Keratinocyte (primary cell): ENCODE results near the gene CHID1. TPM values are rescaled to one million over a fixed set of nuclear protein-coding genes. Genes with fewer than 3 reads are reported as not detected.

Experiments used
- DNase-seq: peaks from one replicate; pipeline ENCODE4 v3.0.0-alpha.2; 2011; ENCODE audit warnings: low read depth, missing footprints, low spot score
- FAIRE-seq: peaks from 2 replicates; lab custom pipeline; 2011; peaks lifted over from hg19 to GRCh38; lab: Jason Lieb, UNC
- H2AFZ ChIP-seq: 2 replicates; pipeline ENCODE4 v1.6.0; 2012; ENCODE audit warnings: low read length, control low read depth, inconsistent platforms; ENCODE audit not compliant: control insufficient read depth
- H3K27ac ChIP-seq: 2 replicates; pipeline ENCODE4 v1.5.1; 2011; ENCODE audit warnings: low read length; ENCODE audit not compliant: control insufficient read depth, insufficient read depth
- H3K27me3 ChIP-seq: 3 replicates; pipeline ENCODE4 v1.6.0; 2011; ENCODE audit warnings: low read length; ENCODE audit not compliant: control insufficient read depth, insufficient read depth; ENCODE audit errors: extremely low read depth
- H3K36me3 ChIP-seq, 2 experiments: 2 replicates in 1 of 2; 3 replicates in 1 of 2; pipeline ENCODE4 v1.5.1; 2011; ENCODE audit warnings: low read length in 2 of 2, mild to moderate bottlenecking in 1 of 2; ENCODE audit not compliant: control insufficient read depth in 2 of 2, insufficient read depth in 2 of 2; ENCODE audit errors: extremely low read depth in 1 of 2
- H3K4me1 ChIP-seq: 3 replicates; pipeline ENCODE4 v1.5.1; 2011; ENCODE audit warnings: low read length; ENCODE audit not compliant: control insufficient read depth, insufficient read depth; ENCODE audit errors: extremely low read depth
- H3K4me2 ChIP-seq: 3 replicates; pipeline ENCODE4 v1.6.0; 2011; ENCODE audit warnings: low read depth, low read length; ENCODE audit not compliant: control insufficient read depth, insufficient read depth; ENCODE audit errors: extremely low read depth
- H3K4me3 ChIP-seq, 3 experiments: fragments of 200-600 bp in 1 of 3; sonication (generic) in 1 of 3; 2 replicates in 2 of 3; 3 replicates in 1 of 3; pipeline ENCODE4 v1.5.1; 2011 to 2016; ENCODE audit warnings: low read length in 3 of 3, mild to moderate bottlenecking in 3 of 3, control low read depth in 2 of 3, inconsistent platforms in 1 of 3, low read depth in 1 of 3, mixed read lengths in 1 of 3, mixed run types in 1 of 3, moderate library complexity in 1 of 3; ENCODE audit not compliant: control insufficient read depth in 2 of 3, insufficient read depth in 2 of 3; ENCODE audit errors: extremely low read depth in 1 of 3
- H3K79me2 ChIP-seq: 2 replicates; pipeline ENCODE4 v1.6.0; 2012; ENCODE audit warnings: low read length; ENCODE audit not compliant: control insufficient read depth, insufficient read depth
- H3K9ac ChIP-seq: 3 replicates; pipeline ENCODE4 v1.6.0; 2011; ENCODE audit warnings: low read length; ENCODE audit not compliant: control insufficient read depth, insufficient read depth; ENCODE audit errors: extremely low read depth
- H3K9me1 ChIP-seq: 3 replicates; pipeline ENCODE4 v1.6.0; 2011; ENCODE audit warnings: low read length; ENCODE audit not compliant: control insufficient read depth, insufficient read depth; ENCODE audit errors: extremely low read depth
- H3K9me3 ChIP-seq: 2 replicates; pipeline ENCODE4 v1.5.1; 2012; ENCODE audit warnings: low read depth, low read length; ENCODE audit not compliant: control insufficient read depth
- H4K20me1 ChIP-seq: 3 replicates; pipeline ENCODE4 v1.6.0; 2011; ENCODE audit warnings: low read length; ENCODE audit not compliant: control insufficient read depth, insufficient read depth; ENCODE audit errors: extremely low read depth
- EZH2 ChIP-seq: IDR thresholded peaks from one replicate; pipeline ENCODE4 v1.6.1; 2012; ENCODE audit warnings: inconsistent platforms, mild to moderate bottlenecking, low read length, moderate library complexity
- dilution Hi-C: fragments of 300-500 bp; cut with MboI; formaldehyde crosslinking; loops from one replicate; pipeline ENCODE4 v1.7.0; 2020; ENCODE audit warnings: low sequenced_read_pairs; ENCODE audit not compliant: extremely low pct_ligation_motif_present
- polyA minus RNA-seq, 3 experiments: library from RNA; depleted of rRNA, polyadenylated mRNA; stranded (reverse); fragments of >200 nt; gene quantifications; 1 replicate in 1 of 3; 2 replicates in 1 of 3; 3 replicates in 1 of 3; pipeline ENCODE4 v1.2.3, GENCODE V29; 2011
- polyA plus RNA-seq, 5 experiments: library from polyadenylated mRNA; depleted of rRNA in 3 of 5; stranded (reverse) in 3 of 5; stranded (forward) in 1 of 5; unstranded in 1 of 5; fragments of >200 nt; gene quantifications; 1 replicate in 1 of 5; 2 replicates in 3 of 5; 3 replicates in 1 of 5; pipeline versions ENCODE4 v1.2.1 to v1.2.3, GENCODE V29; 2011 to 2012; ENCODE audit warnings: missing spikeins in 2 of 5, low read depth in 1 of 5, low replicate concordance in 1 of 5
- TF ChIP-seq, protein P1 (sequence below), 3 experiments: IDR thresholded peaks in 1 of 3; conservative IDR thresholded peaks in 1 of 3; optimal IDR thresholded peaks in 1 of 3; 2 replicates in 2 of 3; 3 replicates in 1 of 3; pipeline versions ENCODE3 to v1.5.1; 2011; ENCODE audit warnings: low read length in 3 of 3, mild to moderate bottlenecking in 3 of 3, moderate library complexity in 2 of 3, control low read depth in 1 of 3, inconsistent platforms in 1 of 3; ENCODE audit not compliant: insufficient read depth in 2 of 3; ENCODE audit errors: extremely low read depth in 1 of 3

Gene CHID1
- polyA plus RNA-seq: 23.0 to 37.4 TPM (median 27.2 TPM) in 3 replicates
- 19.7 TPM for polyA plus RNA-seq (2011; ENCODE audit: low read depth)
- 23.7 and 47.2 TPM in 2 replicates for polyA plus RNA-seq (2011; cell fraction: cytosol; rRNA removed)
- polyA plus RNA-seq (2011; cell fraction: nucleus; rRNA removed): 39.0 and 52.3 TPM in 2 replicates
- 56.8 and 68.4 TPM in 2 replicates for polyA plus RNA-seq (2012; ENCODE audit: low replicate concordance)
- polyA minus RNA-seq: 26.2 to 89.6 TPM (median 35.4 TPM) in 3 replicates
- polyA minus RNA-seq (2011; cell fraction: cytosol; rRNA and poly(A)+ RNA removed): 51.0 TPM
- 34.4 and 40.7 TPM in 2 replicates for polyA minus RNA-seq (2011; cell fraction: nucleus; rRNA and poly(A)+ RNA removed)

DNA sequence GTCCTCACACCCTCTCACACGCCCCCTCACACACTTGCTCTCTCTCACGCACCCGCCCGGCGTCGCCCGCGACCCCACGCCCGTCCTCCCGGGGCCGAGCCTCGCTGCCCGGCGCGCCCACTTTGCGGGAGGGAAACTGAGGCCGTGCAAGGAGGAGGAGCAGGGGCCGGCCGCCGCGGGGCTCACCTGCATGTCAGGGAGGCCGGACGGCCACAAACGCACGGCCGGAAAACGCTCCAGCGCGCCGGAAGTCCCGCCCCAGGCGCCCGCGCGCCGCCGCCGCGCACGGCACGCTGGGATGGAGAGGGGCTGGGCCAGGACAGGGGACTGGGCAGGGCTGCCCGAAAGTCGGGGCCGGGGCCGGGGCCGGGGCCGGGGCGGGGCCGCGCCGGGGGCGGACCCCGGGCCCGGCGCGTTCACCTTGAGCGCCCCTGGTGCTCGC, at the start of gene CHID1:
CHID1 (minus strand) TSS at position 222 of the 442 bp plus-strand sequence. CDS start 5,994 bp downstream, outside the sequence.
- H3K4me2 ChIP-seq: peak within 1 kb of the TSS; percentile 77
- DNase-seq (peak; percentile 25), FAIRE-seq (no peak)
- peak within 1 kb of the TSS; percentile 40 for H3K27ac ChIP-seq
- H3K36me3 ChIP-seq: no peaks in the 10 kb centered on the region
- peak within 1 kb of the TSS; percentile 86 for H2AFZ ChIP-seq
- H3K4me1 ChIP-seq: peaks cover 12% of the 10 kb centered on the region
- H3K9me3 ChIP-seq: no peaks in the 10 kb centered on the region
- peak within 1 kb of the TSS; percentile 76 to 96 (median 96) for H3K4me3 ChIP-seq
- no peak for TF ChIP-seq EZH2
- TF ChIP-seq, protein P1, sequence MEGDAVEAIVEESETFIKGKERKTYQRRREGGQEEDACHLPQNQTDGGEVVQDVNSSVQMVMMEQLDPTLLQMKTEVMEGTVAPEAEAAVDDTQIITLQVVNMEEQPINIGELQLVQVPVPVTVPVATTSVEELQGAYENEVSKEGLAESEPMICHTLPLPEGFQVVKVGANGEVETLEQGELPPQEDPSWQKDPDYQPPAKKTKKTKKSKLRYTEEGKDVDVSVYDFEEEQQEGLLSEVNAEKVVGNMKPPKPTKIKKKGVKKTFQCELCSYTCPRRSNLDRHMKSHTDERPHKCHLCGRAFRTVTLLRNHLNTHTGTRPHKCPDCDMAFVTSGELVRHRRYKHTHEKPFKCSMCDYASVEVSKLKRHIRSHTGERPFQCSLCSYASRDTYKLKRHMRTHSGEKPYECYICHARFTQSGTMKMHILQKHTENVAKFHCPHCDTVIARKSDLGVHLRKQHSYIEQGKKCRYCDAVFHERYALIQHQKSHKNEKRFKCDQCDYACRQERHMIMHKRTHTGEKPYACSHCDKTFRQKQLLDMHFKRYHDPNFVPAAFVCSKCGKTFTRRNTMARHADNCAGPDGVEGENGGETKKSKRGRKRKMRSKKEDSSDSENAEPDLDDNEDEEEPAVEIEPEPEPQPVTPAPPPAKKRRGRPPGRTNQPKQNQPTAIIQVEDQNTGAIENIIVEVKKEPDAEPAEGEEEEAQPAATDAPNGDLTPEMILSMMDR (optimal IDR thresholded peaks at IDR 0.05 in 1 of 3, IDR thresholded peaks at IDR 0.05 in 1 of 3, conservative IDR thresholded peaks at IDR 0.05 in 1 of 3; ENCODE audit: extremely low read depth in 1 of 3, insufficient read depth in 2 of 3, low read length in 3 of 3): no peak
- H3K9ac ChIP-seq: peak within 1 kb of the TSS; percentile 77
- no peaks in the 10 kb centered on the region for H3K9me1 ChIP-seq
- H3K27me3 ChIP-seq: no peaks in the 10 kb centered on the region
- dilution Hi-C loops: no loop called here
- no peaks in the 10 kb centered on the region for H4K20me1 ChIP-seq
- peaks cover 24% of the 10 kb centered on the region for H3K79me2 ChIP-seq

DNA sequence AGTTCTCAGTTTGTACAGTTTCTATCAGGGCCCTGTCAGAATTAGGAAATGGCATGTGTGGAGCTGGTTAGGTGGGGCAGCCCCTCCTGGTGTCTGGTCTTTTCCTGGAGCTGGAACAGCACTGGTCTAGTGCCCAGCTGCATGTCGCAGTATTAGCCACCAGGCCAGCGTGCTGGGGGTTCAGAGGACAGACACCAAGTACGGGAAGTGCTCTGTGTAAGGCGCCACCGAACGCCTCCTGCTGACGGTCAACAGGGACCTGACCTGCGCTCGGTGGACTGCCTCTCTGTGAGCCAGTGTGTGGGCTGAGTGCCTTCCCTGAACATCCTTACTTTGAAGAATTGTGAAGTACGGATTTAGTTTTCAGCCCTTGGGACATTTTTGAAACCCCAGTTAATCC, 49.0 kb upstream of the CHID1 start:
- H3K4me1 ChIP-seq: peaks cover 36% of the 10 kb centered on the region
- no peak overlapping the region for H3K27ac ChIP-seq
- FAIRE-seq: no peak
- dilution Hi-C loops: no loop called here
- H3K36me3 ChIP-seq: peaks cover 0 to 7% of the 10 kb centered on the region in 2 experiments
- H2AFZ ChIP-seq: no peak overlapping the region
- H3K9me3 ChIP-seq: no peaks in the 10 kb centered on the region
- H3K9me1 ChIP-seq: peaks cover 3% of the 10 kb centered on the region
- no peak for TF ChIP-seq EZH2
- TF ChIP-seq, protein P1 (optimal IDR thresholded peaks at IDR 0.05 in 1 of 3, IDR thresholded peaks at IDR 0.05 in 1 of 3, conservative IDR thresholded peaks at IDR 0.05 in 1 of 3; ENCODE audit: extremely low read depth in 1 of 3, insufficient read depth in 2 of 3, low read length in 3 of 3): no peak
- no peak for DNase-seq
- no peak overlapping the region for H3K4me2 ChIP-seq
- H3K9ac ChIP-seq: no peak overlapping the region
- H3K27me3 ChIP-seq: no peaks in the 10 kb centered on the region
- peaks cover 19% of the 10 kb centered on the region for H3K79me2 ChIP-seq
- peaks cover 14% of the 10 kb centered on the region for H4K20me1 ChIP-seq
- H3K4me3 ChIP-seq: no peak overlapping the region
